Cardiac septum (tissue), 1 donor: ENCODE measurements around the gene NEGR1. TPM values are rescaled to one million over a fixed set of nuclear protein-coding genes. Genes with fewer than 3 reads are reported as not detected.

Experiments used
- DNase-seq: peaks from one replicate; pipeline ENCODE4 v3.0.0-alpha.2; 2020; ENCODE audit warnings: low spot score
- intact Hi-C: fragments of 100-400 bp; cut with DNase I; formaldehyde crosslinking; loops from one replicate; pipeline ENCODE4 v1.14.0; 2022
- total RNA-seq: library from RNA; stranded (reverse); fragmentation: NEBNext Ultra II Directional; extraction: Animal tissue kit (Norgen Biotek cat#: 25700); gene quantifications from one replicate; pipeline ENCODE4 v1.2.1, GENCODE V29; 2021
- donor health status: DM: no; HTN: no; CAD: no.

The NEGR1 gene
- total RNA-seq, 1 donor from 2014 or later: 5.2 TPM

GRCh38 chr1:71630073-71630472, 652.3 kb downstream of the NEGR1 start:
- no peak for DNase-seq
- intact Hi-C loops: no loop called here

GRCh38 chr1:71625004-71625403, 657.3 kb downstream of the NEGR1 start:
- intact Hi-C loops: no loop called here

GRCh38 chr1:71623888-71624287, 658.5 kb downstream of the NEGR1 start:
- no peak for DNase-seq
- intact Hi-C loops: no loop called here

More at GRCh38 chr1:71625004-71625403, 657.3 kb downstream of the NEGR1 start:
- no peak for DNase-seq

- DNase-seq: no peak
- intact Hi-C loops: no loop called here
Measured at GRCh38 chr1:71621785-71622184, 660.6 kb downstream of the NEGR1 start.

- no peak for DNase-seq
- intact Hi-C loops: no loop called here
Measured at GRCh38 chr1:71618766-71619530, 663.4 kb downstream of the NEGR1 start.

GRCh38 chr1:71618191-71618590, 664.1 kb downstream of the NEGR1 start:
- intact Hi-C loops: no loop called here
- no peak for DNase-seq

GRCh38 chr1:71610476-71610875, 671.9 kb downstream of the NEGR1 start:
- intact Hi-C loops: no loop called here
- DNase-seq: no peak

GRCh38 chr1:71603044-71603776, 679.1 kb downstream of the NEGR1 start:
- intact Hi-C loops: no loop called here
- no peak for DNase-seq

GRCh38 chr1:71600023-71600422, 682.3 kb downstream of the NEGR1 start:
- intact Hi-C loops: no loop called here
- no peak for DNase-seq

- intact Hi-C loops: no loop called here
- DNase-seq: no peak
Measured at GRCh38 chr1:71599306-71599705, 683.0 kb downstream of the NEGR1 start.

- intact Hi-C loops: no loop called here
- no peak for DNase-seq
Measured at GRCh38 chr1:71593523-71593922, 688.8 kb downstream of the NEGR1 start.

GRCh38 chr1:71592646-71593274, 689.6 kb downstream of the NEGR1 start:
- intact Hi-C loops: no loop called here
- DNase-seq: no peak

- intact Hi-C loops: loop anchor here (5.0 kb wide), 1 partner anchor 448 kb away; no protein-coding TSS in a partner anchor
- DNase-seq: no peak
Measured at GRCh38 chr1:71589005-71589404, 693.3 kb downstream of the NEGR1 start.

- intact Hi-C loops: loop anchor here (5.0 kb wide), 1 partner anchor 449 kb away; no protein-coding TSS in a partner anchor
Measured at GRCh38 chr1:71587961-71588360, 694.4 kb downstream of the NEGR1 start.

GRCh38 chr1:71586030-71586429, 696.3 kb downstream of the NEGR1 start:
- no peak for DNase-seq

More at GRCh38 chr1:71587961-71588360, 694.4 kb downstream of the NEGR1 start:
- no peak for DNase-seq

GRCh38 chr1:71583756-71584155, 698.6 kb downstream of the NEGR1 start:
- intact Hi-C loops: no loop called here
- DNase-seq: no peak

More at GRCh38 chr1:71586030-71586429, 696.3 kb downstream of the NEGR1 start:
- intact Hi-C loops: loop anchor here (5.0 kb wide), 1 partner anchor 451 kb away; no protein-coding TSS in a partner anchor

GRCh38 chr1:71582673-71583072, 699.7 kb downstream of the NEGR1 start:
- intact Hi-C loops: no loop called here
- DNase-seq: no peak

- intact Hi-C loops: no loop called here
- DNase-seq: no peak
Measured at GRCh38 chr1:71577451-71578131, 704.7 kb downstream of the NEGR1 start.

GRCh38 chr1:71572038-71572437, 710.3 kb downstream of the NEGR1 start:
- intact Hi-C loops: no loop called here
- no peak for DNase-seq

- intact Hi-C loops: no loop called here
- DNase-seq: no peak
Measured at GRCh38 chr1:71566413-71566812, 715.9 kb downstream of the NEGR1 start.
